HepG2 (cell line): ENCODE measurements around the gene ZFP90.

ENCODE experiments used
- CREM ChIP-seq, 2 experiments: sonication (generic) in 1 of 2; formaldehyde crosslinking in 1 of 2; IDR thresholded peaks; 2 replicates each; pipeline versions ENCODE4 v1.4.0 to v1.6.1; 2016 to 2020; ENCODE audit warnings: antibody characterized with exemption in 1 of 2, mild to moderate bottlenecking in 1 of 2, missing genetic modification reagents in 1 of 2
- CTCF ChIP-seq: sonication (generic); formaldehyde crosslinking; IDR thresholded peaks from 2 replicates; pipeline ENCODE4 v1.5.0; 2020; ENCODE audit warnings: mild to moderate bottlenecking, missing genetic modification reagents, moderate library complexity
- NCOA2 ChIP-seq: sonication (generic); formaldehyde crosslinking; IDR thresholded peaks from 2 replicates; pipeline ENCODE4 v1.8.0; 2022; ENCODE audit warnings: inconsistent platforms
- POLR2A ChIP-seq, 2 experiments: IDR thresholded peaks; 2 replicates each; pipeline ENCODE4 v1.6.1; 2011; ENCODE audit warnings: low read depth in 2 of 2, low read length in 2 of 2, mild to moderate bottlenecking in 1 of 2, moderate library complexity in 1 of 2; ENCODE audit not compliant: insufficient read depth in 1 of 2
- ZHX2 ChIP-seq, 2 experiments: sonication (generic) in 1 of 2; formaldehyde crosslinking in 1 of 2; IDR thresholded peaks; 2 replicates each; pipeline versions ENCODE4 v1.6.1 to v1.9.0; 2014 to 2022; ENCODE audit warnings: antibody characterized with exemption in 1 of 2, borderline replicate concordance in 1 of 2, inconsistent platforms in 1 of 2, low read depth in 1 of 2, missing genetic modification reagents in 1 of 2
- ZNF781 ChIP-seq: sonication (generic); formaldehyde crosslinking; IDR thresholded peaks from 2 replicates; pipeline ENCODE4 v1.5.1; 2020; ENCODE audit warnings: borderline replicate concordance, mild to moderate bottlenecking, missing genetic modification reagents; ENCODE audit errors: not compliant biosample characterization
- TF ChIP-seq, protein P1 (sequence below): sonication (generic); formaldehyde crosslinking; IDR thresholded peaks from 2 replicates; pipeline ENCODE4 v1.8.1; 2023; ENCODE audit warnings: missing genetic modification reagents, inconsistent platforms, borderline replicate concordance

DNA sequence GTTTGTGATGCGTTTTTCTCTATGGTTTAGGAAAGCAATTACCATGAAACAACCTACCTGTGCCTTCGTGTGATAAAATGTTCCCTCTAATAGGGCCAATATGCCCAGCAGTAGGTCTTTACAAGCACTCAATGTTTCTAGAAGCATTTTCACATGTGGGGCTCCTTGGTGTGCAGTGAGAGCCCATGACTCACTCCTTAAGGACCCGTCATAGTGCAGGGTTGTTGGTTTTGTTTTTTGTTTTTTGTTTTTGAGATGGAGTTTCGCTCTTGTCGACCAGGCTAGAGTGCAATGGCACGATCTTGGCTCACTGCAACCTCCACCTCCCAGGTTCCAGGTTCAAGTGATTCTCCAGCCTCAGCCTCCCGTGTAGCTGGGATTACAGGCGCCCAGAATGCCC is 31.1 kb upstream of the ZFP90 start:
- no peak for TF ChIP-seq ZHX2 (IDR thresholded peaks at IDR 0.05; ENCODE audit: low read depth)
- no peak for TF ChIP-seq ZHX2 (CRISPR knock-in tag; IDR thresholded peaks at IDR 0.05; ENCODE audit: borderline replicate concordance)
- no peak for TF ChIP-seq POLR2A (IDR thresholded peaks at IDR 0.05; ENCODE audit: insufficient read depth in 1 of 2, low read depth in 2 of 2, low read length in 2 of 2)
- no peak for TF ChIP-seq ZNF781 (CRISPR knock-in tag)
- no peak for TF ChIP-seq NCOA2 (CRISPR knock-in tag)
- TF ChIP-seq CTCF = no peak
- no peak for TF ChIP-seq CREM (IDR thresholded peaks at IDR 0.05)
- TF ChIP-seq CREM (CRISPR knock-in tag; IDR thresholded peaks at IDR 0.05) = no peak
- TF ChIP-seq, protein P1, sequence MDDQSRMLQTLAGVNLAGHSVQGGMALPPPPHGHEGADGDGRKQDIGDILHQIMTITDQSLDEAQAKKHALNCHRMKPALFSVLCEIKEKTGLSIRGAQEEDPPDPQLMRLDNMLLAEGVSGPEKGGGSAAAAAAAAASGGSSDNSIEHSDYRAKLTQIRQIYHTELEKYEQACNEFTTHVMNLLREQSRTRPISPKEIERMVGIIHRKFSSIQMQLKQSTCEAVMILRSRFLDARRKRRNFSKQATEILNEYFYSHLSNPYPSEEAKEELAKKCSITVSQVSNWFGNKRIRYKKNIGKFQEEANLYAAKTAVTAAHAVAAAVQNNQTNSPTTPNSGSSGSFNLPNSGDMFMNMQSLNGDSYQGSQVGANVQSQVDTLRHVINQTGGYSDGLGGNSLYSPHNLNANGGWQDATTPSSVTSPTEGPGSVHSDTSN = no peak
